Liver (tissue), 3 donors: ENCODE data around the gene LAMP1.

Source experiments
- EGR1 ChIP-seq, 2 donors: IDR thresholded peaks; 2 replicates each; pipeline ENCODE4 v1.6.1; 2016 to 2018; ENCODE audit warnings: antibody characterized with exemption in 2 of 2, low read depth in 2 of 2
- FOXA2 ChIP-seq: IDR thresholded peaks from 2 replicates; pipeline ENCODE4 v1.6.1; 2016; ENCODE audit warnings: antibody characterized with exemption
- GABPA ChIP-seq, 2 donors: IDR thresholded peaks in 1 of 2; conservative IDR thresholded peaks in 1 of 2; 2 replicates each; pipeline ENCODE4 v1.6.1; 2016; ENCODE audit warnings: antibody characterized with exemption in 2 of 2, mild to moderate bottlenecking in 1 of 2, moderate library complexity in 1 of 2
- HNF4A ChIP-seq, 2 donors: conservative IDR thresholded peaks; 2 replicates each; pipeline ENCODE4 v1.6.1; 2016; ENCODE audit warnings: antibody characterized with exemption in 2 of 2, mild to moderate bottlenecking in 2 of 2
- MAX ChIP-seq: IDR thresholded peaks from 2 replicates; pipeline ENCODE4 v1.6.1; 2016; ENCODE audit warnings: antibody characterized with exemption
- RAD21 ChIP-seq, 2 donors: IDR thresholded peaks; 2 replicates each; pipeline ENCODE4 v1.6.1; 2016; ENCODE audit warnings: antibody characterized with exemption in 2 of 2, mild to moderate bottlenecking in 2 of 2
- YY1 ChIP-seq: IDR thresholded peaks from 2 replicates; pipeline ENCODE4 v1.6.1; 2016; ENCODE audit warnings: antibody characterized with exemption, mild to moderate bottlenecking
- TF ChIP-seq, protein P1 (sequence below): fragments of 150-350 bp; IDR thresholded peaks from 2 replicates; pipeline ENCODE4 v1.5.1; 2017; ENCODE audit warnings: improper control_type of control experiment, low read depth, low read length; ENCODE audit not compliant: missing input control
- TF ChIP-seq, protein P2 (sequence below): IDR thresholded peaks from 2 replicates; pipeline ENCODE4 v1.6.1; 2016; ENCODE audit warnings: antibody characterized with exemption, mild to moderate bottlenecking
- TF ChIP-seq, protein P3 (sequence below): IDR thresholded peaks from 2 replicates; pipeline ENCODE4 v1.6.1; 2016; ENCODE audit warnings: antibody characterized with exemption
- donor health status: healthy.
- donor health status: healthy.

- TF ChIP-seq, protein P1, sequence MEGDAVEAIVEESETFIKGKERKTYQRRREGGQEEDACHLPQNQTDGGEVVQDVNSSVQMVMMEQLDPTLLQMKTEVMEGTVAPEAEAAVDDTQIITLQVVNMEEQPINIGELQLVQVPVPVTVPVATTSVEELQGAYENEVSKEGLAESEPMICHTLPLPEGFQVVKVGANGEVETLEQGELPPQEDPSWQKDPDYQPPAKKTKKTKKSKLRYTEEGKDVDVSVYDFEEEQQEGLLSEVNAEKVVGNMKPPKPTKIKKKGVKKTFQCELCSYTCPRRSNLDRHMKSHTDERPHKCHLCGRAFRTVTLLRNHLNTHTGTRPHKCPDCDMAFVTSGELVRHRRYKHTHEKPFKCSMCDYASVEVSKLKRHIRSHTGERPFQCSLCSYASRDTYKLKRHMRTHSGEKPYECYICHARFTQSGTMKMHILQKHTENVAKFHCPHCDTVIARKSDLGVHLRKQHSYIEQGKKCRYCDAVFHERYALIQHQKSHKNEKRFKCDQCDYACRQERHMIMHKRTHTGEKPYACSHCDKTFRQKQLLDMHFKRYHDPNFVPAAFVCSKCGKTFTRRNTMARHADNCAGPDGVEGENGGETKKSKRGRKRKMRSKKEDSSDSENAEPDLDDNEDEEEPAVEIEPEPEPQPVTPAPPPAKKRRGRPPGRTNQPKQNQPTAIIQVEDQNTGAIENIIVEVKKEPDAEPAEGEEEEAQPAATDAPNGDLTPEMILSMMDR = no peak
- TF ChIP-seq GABPA (IDR thresholded peaks at IDR 0.05 in 1 of 2, conservative IDR thresholded peaks at IDR 0.05 in 1 of 2) = no peak
- TF ChIP-seq HNF4A (conservative IDR thresholded peaks at IDR 0.05) = no peak
- TF ChIP-seq YY1 = no peak
- TF ChIP-seq MAX = no peak
- no peak for TF ChIP-seq FOXA2
- TF ChIP-seq, protein P2, sequence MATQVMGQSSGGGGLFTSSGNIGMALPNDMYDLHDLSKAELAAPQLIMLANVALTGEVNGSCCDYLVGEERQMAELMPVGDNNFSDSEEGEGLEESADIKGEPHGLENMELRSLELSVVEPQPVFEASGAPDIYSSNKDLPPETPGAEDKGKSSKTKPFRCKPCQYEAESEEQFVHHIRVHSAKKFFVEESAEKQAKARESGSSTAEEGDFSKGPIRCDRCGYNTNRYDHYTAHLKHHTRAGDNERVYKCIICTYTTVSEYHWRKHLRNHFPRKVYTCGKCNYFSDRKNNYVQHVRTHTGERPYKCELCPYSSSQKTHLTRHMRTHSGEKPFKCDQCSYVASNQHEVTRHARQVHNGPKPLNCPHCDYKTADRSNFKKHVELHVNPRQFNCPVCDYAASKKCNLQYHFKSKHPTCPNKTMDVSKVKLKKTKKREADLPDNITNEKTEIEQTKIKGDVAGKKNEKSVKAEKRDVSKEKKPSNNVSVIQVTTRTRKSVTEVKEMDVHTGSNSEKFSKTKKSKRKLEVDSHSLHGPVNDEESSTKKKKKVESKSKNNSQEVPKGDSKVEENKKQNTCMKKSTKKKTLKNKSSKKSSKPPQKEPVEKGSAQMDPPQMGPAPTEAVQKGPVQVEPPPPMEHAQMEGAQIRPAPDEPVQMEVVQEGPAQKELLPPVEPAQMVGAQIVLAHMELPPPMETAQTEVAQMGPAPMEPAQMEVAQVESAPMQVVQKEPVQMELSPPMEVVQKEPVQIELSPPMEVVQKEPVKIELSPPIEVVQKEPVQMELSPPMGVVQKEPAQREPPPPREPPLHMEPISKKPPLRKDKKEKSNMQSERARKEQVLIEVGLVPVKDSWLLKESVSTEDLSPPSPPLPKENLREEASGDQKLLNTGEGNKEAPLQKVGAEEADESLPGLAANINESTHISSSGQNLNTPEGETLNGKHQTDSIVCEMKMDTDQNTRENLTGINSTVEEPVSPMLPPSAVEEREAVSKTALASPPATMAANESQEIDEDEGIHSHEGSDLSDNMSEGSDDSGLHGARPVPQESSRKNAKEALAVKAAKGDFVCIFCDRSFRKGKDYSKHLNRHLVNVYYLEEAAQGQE = no peak
- TF ChIP-seq, protein P3, sequence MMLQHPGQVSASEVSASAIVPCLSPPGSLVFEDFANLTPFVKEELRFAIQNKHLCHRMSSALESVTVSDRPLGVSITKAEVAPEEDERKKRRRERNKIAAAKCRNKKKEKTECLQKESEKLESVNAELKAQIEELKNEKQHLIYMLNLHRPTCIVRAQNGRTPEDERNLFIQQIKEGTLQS = no peak
- TF ChIP-seq RAD21 (IDR thresholded peaks at IDR 0.05) = no peak
- no peak for TF ChIP-seq EGR1 (IDR thresholded peaks at IDR 0.05; ENCODE audit: low read depth in 2 of 2)
Observed at GRCh38 chr13:113365583-113365970, 68.5 kb downstream of the LAMP1 start.
